ENCODE results near the gene TMEM61.
"Not testable (repeated sequence)": the region's sequence is repeated elsewhere in the genome, so short reads cannot be mapped to it uniquely, and the experiment has no call there.

DNA sequence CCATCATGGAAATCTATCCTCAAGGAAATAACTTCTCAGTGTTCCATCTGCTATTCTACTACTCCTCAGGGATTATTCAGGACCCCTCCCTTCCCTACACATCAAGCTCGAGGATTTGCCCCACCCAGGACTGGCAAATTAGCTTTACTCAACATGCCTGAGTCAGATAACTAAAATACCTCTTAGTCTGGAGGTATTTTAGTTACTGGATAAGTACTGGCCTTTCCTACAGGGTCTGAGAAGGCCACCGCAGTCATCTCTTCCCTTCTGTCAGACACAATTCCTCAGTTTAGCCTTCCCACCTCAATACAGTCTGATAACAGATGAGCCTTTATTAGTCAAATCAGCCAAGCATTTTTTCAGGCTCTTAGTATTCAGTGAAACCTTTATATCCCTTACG lies 46.3 kb downstream of the TMEM61 start:
- TF ChIP-seq, protein P1, sequence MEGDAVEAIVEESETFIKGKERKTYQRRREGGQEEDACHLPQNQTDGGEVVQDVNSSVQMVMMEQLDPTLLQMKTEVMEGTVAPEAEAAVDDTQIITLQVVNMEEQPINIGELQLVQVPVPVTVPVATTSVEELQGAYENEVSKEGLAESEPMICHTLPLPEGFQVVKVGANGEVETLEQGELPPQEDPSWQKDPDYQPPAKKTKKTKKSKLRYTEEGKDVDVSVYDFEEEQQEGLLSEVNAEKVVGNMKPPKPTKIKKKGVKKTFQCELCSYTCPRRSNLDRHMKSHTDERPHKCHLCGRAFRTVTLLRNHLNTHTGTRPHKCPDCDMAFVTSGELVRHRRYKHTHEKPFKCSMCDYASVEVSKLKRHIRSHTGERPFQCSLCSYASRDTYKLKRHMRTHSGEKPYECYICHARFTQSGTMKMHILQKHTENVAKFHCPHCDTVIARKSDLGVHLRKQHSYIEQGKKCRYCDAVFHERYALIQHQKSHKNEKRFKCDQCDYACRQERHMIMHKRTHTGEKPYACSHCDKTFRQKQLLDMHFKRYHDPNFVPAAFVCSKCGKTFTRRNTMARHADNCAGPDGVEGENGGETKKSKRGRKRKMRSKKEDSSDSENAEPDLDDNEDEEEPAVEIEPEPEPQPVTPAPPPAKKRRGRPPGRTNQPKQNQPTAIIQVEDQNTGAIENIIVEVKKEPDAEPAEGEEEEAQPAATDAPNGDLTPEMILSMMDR (IDR thresholded peaks at IDR 0.05) = not testable (repeated sequence)
- TF ChIP-seq POLR2AphosphoS5 (IDR thresholded peaks at IDR 0.05) = not testable (repeated sequence)
